Smooth muscle cell (in vitro differentiated cells): Measurements from ENCODE around the gene B4GALT5. TPM values are rescaled to one million over a fixed set of nuclear protein-coding genes. Genes with fewer than 3 reads are reported as not detected.

ENCODE experiments used
- DNase-seq: peaks from one replicate; lab custom pipeline; 2025; ENCODE audit not compliant: unreplicated experiment; lab: John Stamatoyannopoulos, UW
- H2AFZ ChIP-seq: fragments of 200-600 bp; sonication (generic); 2 replicates; pipeline ENCODE4 v1.6.0; 2016; ENCODE audit warnings: antibody characterized with exemption, low read depth, mild to moderate bottlenecking
- H3F3A ChIP-seq: fragments of 200-600 bp; sonication (generic); 2 replicates; pipeline ENCODE4 v1.6.0; 2017; ENCODE audit warnings: antibody characterized with exemption, low read depth
- H3K27ac ChIP-seq: fragments of 200-600 bp; sonication (generic); 2 replicates; pipeline ENCODE4 v1.5.1; 2016; ENCODE audit warnings: low read depth, mild to moderate bottlenecking
- H3K27me3 ChIP-seq: fragments of 200-600 bp; sonication (generic); 2 replicates; pipeline ENCODE4 v1.6.1; 2016; ENCODE audit warnings: low read depth, mild to moderate bottlenecking
- H3K36me3 ChIP-seq: fragments of 200-600 bp; sonication (generic); 2 replicates; pipeline ENCODE4 v1.5.1; 2016; ENCODE audit warnings: low read depth
- H3K4me1 ChIP-seq: fragments of 200-600 bp; sonication (generic); 2 replicates; pipeline ENCODE4 v1.5.1; 2016; ENCODE audit warnings: low read depth
- H3K4me2 ChIP-seq: fragments of 200-600 bp; sonication (generic); 2 replicates; pipeline ENCODE4 v1.6.0; 2016; ENCODE audit warnings: mild to moderate bottlenecking
- H3K4me3 ChIP-seq: fragments of 200-600 bp; sonication (generic); 2 replicates; pipeline ENCODE4 v1.5.1; 2016; ENCODE audit warnings: mild to moderate bottlenecking
- H3K79me2 ChIP-seq: fragments of 200-600 bp; sonication (generic); 2 replicates; pipeline ENCODE4 v1.6.0; 2016; ENCODE audit warnings: low read depth, mild to moderate bottlenecking
- H3K9ac ChIP-seq: fragments of 200-600 bp; sonication (generic); 2 replicates; pipeline ENCODE4 v1.6.0; 2016; ENCODE audit warnings: low read depth
- H3K9me3 ChIP-seq: fragments of 200-600 bp; sonication (generic); replicated peaks from 2 replicates; pipeline ENCODE4 v1.5.1; 2016; ENCODE audit warnings: low read depth
- H4K20me1 ChIP-seq: fragments of 200-600 bp; sonication (generic); 2 replicates; pipeline ENCODE4 v1.6.0; 2016; ENCODE audit warnings: low read depth
- WGBS: methylation state at CpG from one replicate; pipeline ENCODE4 v1.1.7; 2016; ENCODE audit warnings: low lambda C conversion rate; 5-methylcytosine and 5-hydroxymethylcytosine counted together
- polyA plus RNA-seq: library from polyadenylated mRNA; unstranded; fragments of >200 nt; fragmentation: Nextera tagmentation; extraction: Ambion mirVana; gene quantifications from 2 replicates; pipeline ENCODE4 v1.2.1, GENCODE V29; 2016
- total RNA-seq: library from RNA; depleted of rRNA; stranded (reverse); fragments of >200 nt; gene quantifications from 2 replicates; pipeline ENCODE4 v1.2.3, GENCODE V29; 2014
- TF ChIP-seq, protein P1 (sequence below): fragments of 200-600 bp; sonication (generic); IDR thresholded peaks from 2 replicates; pipeline ENCODE4 v1.5.1; 2017; ENCODE audit warnings: borderline replicate concordance, mild to moderate bottlenecking, antibody characterized with exemption; ENCODE audit not compliant: insufficient read depth, poor library complexity, severe bottlenecking

The B4GALT5 gene
- total and polyA plus RNA-seq, 2 experiments from 2014 or later = 8.2 to 26.0 TPM

DNA sequence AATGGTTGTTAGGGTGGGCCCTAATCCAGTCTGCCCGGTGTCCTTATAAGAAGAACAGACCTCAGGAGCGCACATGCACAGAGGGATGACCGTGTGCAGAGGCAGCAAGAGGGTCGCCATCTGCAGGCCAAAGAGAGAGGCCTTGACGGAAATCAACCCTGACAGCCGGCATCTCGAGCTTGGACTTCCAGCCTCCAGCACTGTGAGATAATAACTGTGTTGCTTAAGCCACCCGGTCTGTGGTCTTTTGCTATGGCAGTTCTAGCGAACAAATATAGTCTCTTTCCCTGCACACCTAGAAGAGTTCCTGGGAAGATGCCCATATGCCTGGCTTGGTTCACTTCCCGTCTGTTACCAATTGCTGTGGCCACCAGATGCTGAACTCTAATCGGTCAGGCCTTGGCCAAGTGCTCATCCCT lies 110.5 kb downstream of the B4GALT5 start:
- no peaks in the 10 kb centered on the region for H3F3A ChIP-seq
- no peaks in the 10 kb centered on the region for H3K4me1 ChIP-seq
- no peaks in the 10 kb centered on the region for H3K79me2 ChIP-seq
- WGBS = 57% methylated on average over 11 of the region's 11 CpGs
- TF ChIP-seq, protein P1, sequence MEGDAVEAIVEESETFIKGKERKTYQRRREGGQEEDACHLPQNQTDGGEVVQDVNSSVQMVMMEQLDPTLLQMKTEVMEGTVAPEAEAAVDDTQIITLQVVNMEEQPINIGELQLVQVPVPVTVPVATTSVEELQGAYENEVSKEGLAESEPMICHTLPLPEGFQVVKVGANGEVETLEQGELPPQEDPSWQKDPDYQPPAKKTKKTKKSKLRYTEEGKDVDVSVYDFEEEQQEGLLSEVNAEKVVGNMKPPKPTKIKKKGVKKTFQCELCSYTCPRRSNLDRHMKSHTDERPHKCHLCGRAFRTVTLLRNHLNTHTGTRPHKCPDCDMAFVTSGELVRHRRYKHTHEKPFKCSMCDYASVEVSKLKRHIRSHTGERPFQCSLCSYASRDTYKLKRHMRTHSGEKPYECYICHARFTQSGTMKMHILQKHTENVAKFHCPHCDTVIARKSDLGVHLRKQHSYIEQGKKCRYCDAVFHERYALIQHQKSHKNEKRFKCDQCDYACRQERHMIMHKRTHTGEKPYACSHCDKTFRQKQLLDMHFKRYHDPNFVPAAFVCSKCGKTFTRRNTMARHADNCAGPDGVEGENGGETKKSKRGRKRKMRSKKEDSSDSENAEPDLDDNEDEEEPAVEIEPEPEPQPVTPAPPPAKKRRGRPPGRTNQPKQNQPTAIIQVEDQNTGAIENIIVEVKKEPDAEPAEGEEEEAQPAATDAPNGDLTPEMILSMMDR = peak; percentile 24
- H3K4me2 ChIP-seq = no peak overlapping the region
- H3K27ac ChIP-seq = no peak overlapping the region
- H3K9ac ChIP-seq = no peak overlapping the region
- H3K4me3 ChIP-seq = no peak overlapping the region
- H3K27me3 ChIP-seq = peaks cover 3% of the 10 kb centered on the region
- no peaks in the 10 kb centered on the region for H3K9me3 ChIP-seq
- DNase-seq = no peak
- no peak overlapping the region for H2AFZ ChIP-seq
- H4K20me1 ChIP-seq = no peaks in the 10 kb centered on the region
- H3K36me3 ChIP-seq = no peaks in the 10 kb centered on the region

DNA sequence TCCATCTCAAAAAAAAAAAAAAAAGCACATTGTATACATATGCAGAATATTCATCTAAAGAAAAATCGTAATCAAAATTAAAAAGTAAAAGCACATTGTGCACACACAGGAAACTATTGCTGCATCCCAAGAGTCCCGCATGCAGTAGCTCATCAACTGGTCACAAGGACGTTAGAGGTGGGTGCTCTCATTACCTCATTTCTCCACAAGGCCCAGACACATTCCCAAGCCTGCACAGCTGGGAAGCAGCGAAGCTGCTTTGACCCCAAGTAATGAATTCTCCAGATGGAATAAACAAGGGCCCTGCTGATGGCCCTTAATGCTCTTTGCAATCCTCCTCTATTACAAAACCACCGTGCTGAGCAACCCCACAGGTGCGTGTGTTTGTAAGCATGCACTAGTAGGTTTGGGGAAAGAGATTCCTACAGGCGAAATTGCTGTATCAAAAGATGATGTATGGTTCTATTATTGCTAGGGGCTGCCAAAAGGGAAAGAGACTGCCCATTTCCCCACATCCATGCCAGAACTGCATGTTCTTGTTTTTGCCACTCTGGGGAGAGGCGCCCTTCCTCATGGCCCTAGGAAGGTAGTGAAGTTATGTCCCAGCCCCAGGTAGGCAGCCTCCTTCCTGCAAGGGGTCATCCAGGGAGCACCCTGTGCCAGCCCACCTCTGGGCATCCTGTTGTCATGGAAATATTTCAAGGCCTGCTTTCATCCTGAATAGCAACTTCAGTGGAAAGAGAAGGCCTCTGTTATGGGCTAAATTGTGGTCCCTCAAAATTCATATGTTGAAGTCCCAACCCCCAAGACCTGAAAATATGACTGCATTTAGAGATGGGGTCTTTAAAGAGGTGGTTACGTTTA lies 111.1 kb downstream of the B4GALT5 start:
- H3K36me3 ChIP-seq = no peaks in the 10 kb centered on the region
- no peaks in the 10 kb centered on the region for H3K4me1 ChIP-seq
- no peak overlapping the region for H3K9ac ChIP-seq
- 91% methylated on average over 9 of the region's 9 CpGs for WGBS
- H3K4me2 ChIP-seq = no peak overlapping the region
- H3K27me3 ChIP-seq = no peaks in the 10 kb centered on the region
- no peaks in the 10 kb centered on the region for H4K20me1 ChIP-seq
- no peak for DNase-seq
- no peak overlapping the region for H2AFZ ChIP-seq
- H3K4me3 ChIP-seq = no peak overlapping the region
- H3K79me2 ChIP-seq = no peaks in the 10 kb centered on the region
- no peaks in the 10 kb centered on the region for H3K9me3 ChIP-seq
- no peaks in the 10 kb centered on the region for H3F3A ChIP-seq
- TF ChIP-seq, protein P1 = no peak
- H3K27ac ChIP-seq = no peak overlapping the region

DNA sequence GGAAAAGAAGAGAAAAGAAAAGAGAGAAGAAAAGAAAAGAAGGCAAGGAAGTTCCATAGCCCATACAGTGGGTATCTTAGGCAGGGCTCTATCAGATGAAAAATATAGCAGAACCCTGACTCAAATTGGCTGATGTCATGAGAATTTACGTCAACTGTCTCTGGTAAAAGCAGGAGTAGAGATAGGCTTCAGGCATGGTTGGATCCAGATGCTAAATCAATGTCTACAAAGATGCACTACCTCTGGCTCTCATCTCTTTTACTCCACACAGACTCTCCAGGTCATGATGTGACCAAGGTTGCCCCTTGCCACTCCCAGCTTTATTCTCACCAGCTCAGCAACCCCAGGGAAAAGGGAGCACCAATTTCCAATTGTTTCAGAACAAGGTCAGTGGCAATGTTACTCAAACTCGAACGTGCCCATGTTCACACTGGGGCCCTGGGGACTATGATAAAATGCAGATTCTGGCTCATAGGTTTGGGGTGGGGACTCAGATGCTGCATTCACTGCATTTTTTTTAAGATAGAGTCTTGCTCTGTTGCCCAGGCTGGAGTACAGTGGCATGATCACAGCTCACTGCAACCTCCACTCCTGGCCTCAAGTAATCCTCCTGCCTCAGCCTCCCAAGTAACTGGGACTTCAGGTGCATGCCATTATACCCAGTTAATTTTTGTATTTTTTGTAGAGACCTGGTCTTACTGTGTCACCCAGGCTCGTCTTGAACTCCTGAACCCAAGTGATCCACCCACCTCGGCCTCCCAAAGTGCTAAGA lies 112.3 kb downstream of the B4GALT5 start:
- H3K9me3 ChIP-seq = no peaks in the 10 kb centered on the region
- no peak overlapping the region for H3K4me2 ChIP-seq
- 87% methylated on average over 5 of the region's 5 CpGs for WGBS
- no peaks in the 10 kb centered on the region for H3K79me2 ChIP-seq
- no peak overlapping the region for H3K27ac ChIP-seq
- no peak for DNase-seq
- no peaks in the 10 kb centered on the region for H3K27me3 ChIP-seq
- H3F3A ChIP-seq = no peaks in the 10 kb centered on the region
- TF ChIP-seq, protein P1 = no peak
- no peak overlapping the region for H3K4me3 ChIP-seq
- no peaks in the 10 kb centered on the region for H3K36me3 ChIP-seq
- no peak overlapping the region for H3K9ac ChIP-seq
- H4K20me1 ChIP-seq = no peaks in the 10 kb centered on the region
- H3K4me1 ChIP-seq = no peaks in the 10 kb centered on the region
- H2AFZ ChIP-seq = no peak overlapping the region
